Loucy (cell line): ENCODE measurements around the gene LRG1.

ENCODE experiments used
- CTCF ChIP-seq: fragments of 200-600 bp; sonication (generic); conservative IDR thresholded peaks from 2 replicates; pipeline ENCODE4 v1.5.1; 2014; ENCODE audit warnings: mild to moderate bottlenecking, antibody characterized with exemption, low read length
- EZH2phosphoT487 ChIP-seq: fragments of 200-600 bp; IDR thresholded peaks from 2 replicates; pipeline ENCODE4 v1.6.1; 2018; ENCODE audit warnings: antibody characterized with exemption, mild to moderate bottlenecking, moderate library complexity, borderline replicate concordance

GRCh38 chr19:4568886-4569285 lies 29.1 kb upstream of the LRG1 start:
- TF ChIP-seq CTCF, result no peak
- no peak for TF ChIP-seq EZH2phosphoT487
